Mucosa of descending colon (tissue), 3 donors: ENCODE data around the gene HDAC4. TPM values are rescaled to one million over a fixed set of nuclear protein-coding genes. Genes with fewer than 3 reads are reported as not detected.

ENCODE experiments used
- ATAC-seq: fragments of 200-7000 bp; cut with Tn5 transposase; one replicate; pipeline ENCODE4 v1.9.1; 2020; ENCODE audit warnings: mild to moderate bottlenecking, moderate library complexity
- DNase-seq, 3 donors: peaks; one replicate each; pipeline ENCODE4 v3.0.0-alpha.2; 2020
- H3K36me3 ChIP-seq: fragments of 200-600 bp; one replicate; pipeline ENCODE4 v1.8.0; 2021; ENCODE audit warnings: low read depth, mild to moderate bottlenecking
- H3K4me1 ChIP-seq: fragments of 200-600 bp; one replicate; pipeline ENCODE4 v1.8.0; 2021; ENCODE audit warnings: low read depth, mild to moderate bottlenecking
- H3K4me3 ChIP-seq: fragments of 200-600 bp; one replicate; pipeline ENCODE4 v1.8.0; 2021; ENCODE audit warnings: mild to moderate bottlenecking
- H3K9me3 ChIP-seq: fragments of 200-600 bp; one replicate; pipeline ENCODE4 v1.8.0; 2021; ENCODE audit warnings: mild to moderate bottlenecking
- CTCF ChIP-seq: fragments of 200-600 bp; IDR thresholded peaks from one replicate; pipeline ENCODE4 v1.8.0; 2022; ENCODE audit warnings: antibody characterized with exemption, mild to moderate bottlenecking
- intact Hi-C, 2 donors: fragments of 100-400 bp; cut with DNase I in 1 of 2; cut with micrococcal nuclease in 1 of 2; formaldehyde crosslinking; loops; one replicate each; pipeline versions ENCODE4 v1.11.0 to v1.11.1; 2022; cut with DNase I, micrococcal nuclease
- total RNA-seq, 3 donors: library from RNA; stranded (reverse); fragmentation: NEBNext Ultra II Directional in 2 of 3; extraction: Animal tissue kit (Norgen Biotek cat#: 25700) in 2 of 3; gene quantifications; one replicate each; pipeline versions ENCODE4 v1.2.1 to v1.2.4, GENCODE V29; 2021 to 2023
- donor health status: DM: no; HTN: no; CAD: no; lungs with moderate emphysema.
- donor health status: DM: no; HTN: no; CAD: no.
- donor health status: DM: no; HTN: yes; CAD: no.

HDAC4 gene
- total RNA-seq, 3 donors from 2014 or later = 41.4 to 147 (median 44.0) TPM

GRCh38 chr2:239443102-239443620 lies 42.3 kb upstream of the HDAC4 start:
- Histone ChIP-seq H3K9me3 (no peaks in the 10 kb centered on the region), H3K4me1 (no peaks in the 10 kb centered on the region), H3K36me3 (no peaks in the 10 kb centered on the region), H3K4me3 (no peak overlapping the region)
- intact Hi-C loops = no loop called here
- DNase-seq = no peak
- TF ChIP-seq CTCF = no peak
- ATAC-seq = no peak

- intact Hi-C loops = no loop called here
- no peak for TF ChIP-seq CTCF
- Histone ChIP-seq H3K4me3 (no peak overlapping the region), H3K4me1 (no peaks in the 10 kb centered on the region), H3K36me3 (no peaks in the 10 kb centered on the region), H3K9me3 (no peaks in the 10 kb centered on the region)
- ATAC-seq = no peak
- no peak for DNase-seq
Observed at GRCh38 chr2:239442192-239442591, 41.4 kb upstream of the HDAC4 start.

- intact Hi-C loops = no loop called here
- H3K4me1 ChIP-seq = no peaks in the 10 kb centered on the region
- DNase-seq (peak in 1 of 3 donors; percentile 24), ATAC-seq (peak; percentile 24)
- H3K9me3 ChIP-seq = no peaks in the 10 kb centered on the region
- no peak for TF ChIP-seq CTCF
- H3K4me3 ChIP-seq = no peak overlapping the region
- no peaks in the 10 kb centered on the region for H3K36me3 ChIP-seq
Observed at GRCh38 chr2:239441261-239442078, 40.6 kb upstream of the HDAC4 start.

- intact Hi-C loops = no loop called here
- ATAC-seq (no peak), DNase-seq (no peak)
- Histone ChIP-seq H3K36me3 (no peaks in the 10 kb centered on the region), H3K4me1 (no peaks in the 10 kb centered on the region), H3K4me3 (no peak overlapping the region), H3K9me3 (no peaks in the 10 kb centered on the region)
- no peak for TF ChIP-seq CTCF
Observed at GRCh38 chr2:239440511-239440959, 39.7 kb upstream of the HDAC4 start.

GRCh38 chr2:239439754-239440315 lies 39.0 kb upstream of the HDAC4 start:
- DNase-seq = no peak
- Histone ChIP-seq H3K4me1 (no peaks in the 10 kb centered on the region), H3K9me3 (no peaks in the 10 kb centered on the region), H3K36me3 (no peaks in the 10 kb centered on the region), H3K4me3 (no peak overlapping the region)
- no peak for TF ChIP-seq CTCF
- no peak for ATAC-seq
- intact Hi-C loops = no loop called here
